Left cardiac atrium (tissue), 4 donors: ENCODE measurements around the gene MYCBP2. TPM values are rescaled to one million over a fixed set of nuclear protein-coding genes. Genes with fewer than 3 reads are reported as not detected.
A peak's percentile ranks its signal among the peaks of the same experiment; 100 is the strongest.
"Not testable (repeated sequence)": the region's sequence is repeated elsewhere in the genome, so short reads cannot be mapped to it uniquely, and the experiment has no call there.

Experiments used
- ATAC-seq, 2 donors: fragments of 200-7000 bp; cut with Tn5 transposase; one replicate each; pipeline ENCODE4 v1.9.1; 2020; ENCODE audit warnings: mild to moderate bottlenecking in 2 of 2, moderate library complexity in 2 of 2
- DNase-seq: peaks from one replicate; pipeline ENCODE4 v3.0.0-alpha.2; 2020
- intact Hi-C, 2 donors: fragments of 100-400 bp; cut with DNase I; formaldehyde crosslinking; loops; one replicate each; pipeline versions ENCODE4 v1.14.1 to v1.15.1; 2022 to 2023
- total RNA-seq, 2 donors: library from RNA; stranded (reverse); fragmentation: NEBNext Ultra II Directional; extraction: Animal tissue kit (Norgen Biotek cat#: 25700); gene quantifications; one replicate each; pipeline ENCODE4 v1.2.1, GENCODE V29; 2021
- donor health status: DM: no; HTN: yes; CAD: no.
- donor health status: DM: no; HTN: yes; CAD: no; lungs with severe emphysema.
- donor health status: DM: yes; HTN: yes; CAD: no.
- donor health status: Dilated cardiomyopathy.

MYCBP2 gene
- total RNA-seq, 2 donors from 2014 or later: 86.9 to 99.5 TPM

DNA sequence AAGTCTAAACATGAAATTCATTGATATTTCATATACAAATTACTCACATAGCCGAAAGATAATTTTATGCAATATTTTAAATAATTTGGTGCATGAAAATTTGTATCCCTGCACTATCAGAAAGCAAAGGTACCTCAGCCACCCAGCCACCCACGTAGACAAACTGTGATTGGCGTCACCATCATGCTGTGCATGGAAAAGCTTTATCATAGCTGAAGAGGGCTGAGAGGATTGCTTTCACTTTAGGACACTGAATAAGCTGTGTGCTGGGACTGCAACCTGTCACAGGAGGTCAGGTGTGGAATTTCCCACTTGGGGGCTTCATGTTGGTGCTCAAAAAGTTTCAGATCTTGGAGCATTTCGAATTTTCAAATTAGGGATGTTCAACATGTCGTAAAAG, 96.3 kb downstream of the MYCBP2 start:
- no peak for ATAC-seq
- intact Hi-C loops: no loop called here

GRCh38 chr13:77225946-77226345, 100.9 kb downstream of the MYCBP2 start:
- DNase-seq: no peak
- no peak for ATAC-seq
- intact Hi-C loops: no loop called here

More for the DNA sequence above, 96.3 kb downstream of the MYCBP2 start:
- DNase-seq: no peak

- ATAC-seq (no peak), DNase-seq (no peak)
Measured at GRCh38 chr13:77222909-77223308, 104.0 kb downstream of the MYCBP2 start.

GRCh38 chr13:77222000-77222690, 104.7 kb downstream of the MYCBP2 start:
- ATAC-seq: no peak
- no peak for DNase-seq
- intact Hi-C loops: no loop called here

More at GRCh38 chr13:77222909-77223308, 104.0 kb downstream of the MYCBP2 start:
- intact Hi-C loops: no loop called here

GRCh38 chr13:77219401-77219800, 107.5 kb downstream of the MYCBP2 start:
- ATAC-seq (no peak), DNase-seq (no peak)
- intact Hi-C loops: no loop called here

- intact Hi-C loops: no loop called here
- no peak for ATAC-seq
- DNase-seq: no peak
Measured at GRCh38 chr13:77218274-77218673, 108.6 kb downstream of the MYCBP2 start.

GRCh38 chr13:77215543-77215942, 111.4 kb downstream of the MYCBP2 start:
- DNase-seq: no peak
- intact Hi-C loops: no loop called here
- ATAC-seq: no peak

GRCh38 chr13:77213644-77214043, 113.2 kb downstream of the MYCBP2 start:
- no peak for DNase-seq
- ATAC-seq: no peak
- intact Hi-C loops: no loop called here

- ATAC-seq (no peak), DNase-seq (no peak)
- intact Hi-C loops: no loop called here
Measured at GRCh38 chr13:77207943-77208342, 119.0 kb downstream of the MYCBP2 start.

DNA sequence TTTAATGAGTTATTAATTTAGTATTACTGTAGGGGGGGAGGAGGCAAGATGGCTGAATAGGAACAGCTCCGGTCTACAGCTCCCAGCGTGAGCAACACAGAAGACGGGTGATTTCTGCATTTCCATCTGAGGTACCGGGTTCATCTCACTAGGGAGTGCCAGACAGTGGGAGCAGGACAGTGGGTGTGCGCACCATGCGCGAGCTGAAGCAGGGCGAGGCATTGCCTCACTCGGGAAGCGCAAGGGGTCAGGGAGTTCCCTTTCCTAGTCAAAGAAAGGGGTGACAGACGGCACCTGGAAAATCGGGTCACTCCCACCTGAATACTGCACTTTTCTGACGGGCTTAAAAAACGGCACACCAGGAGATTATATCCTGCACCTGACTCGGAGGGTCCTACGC, 127.9 kb downstream of the MYCBP2 start:
- ATAC-seq, intact Hi-C loops, DNase-seq: not testable (repeated sequence)

GRCh38 chr13:77196052-77196618, 130.8 kb downstream of the MYCBP2 start:
- intact Hi-C loops: no loop called here
- DNase-seq: no peak
- ATAC-seq: peak; percentile 82 to 94

DNA sequence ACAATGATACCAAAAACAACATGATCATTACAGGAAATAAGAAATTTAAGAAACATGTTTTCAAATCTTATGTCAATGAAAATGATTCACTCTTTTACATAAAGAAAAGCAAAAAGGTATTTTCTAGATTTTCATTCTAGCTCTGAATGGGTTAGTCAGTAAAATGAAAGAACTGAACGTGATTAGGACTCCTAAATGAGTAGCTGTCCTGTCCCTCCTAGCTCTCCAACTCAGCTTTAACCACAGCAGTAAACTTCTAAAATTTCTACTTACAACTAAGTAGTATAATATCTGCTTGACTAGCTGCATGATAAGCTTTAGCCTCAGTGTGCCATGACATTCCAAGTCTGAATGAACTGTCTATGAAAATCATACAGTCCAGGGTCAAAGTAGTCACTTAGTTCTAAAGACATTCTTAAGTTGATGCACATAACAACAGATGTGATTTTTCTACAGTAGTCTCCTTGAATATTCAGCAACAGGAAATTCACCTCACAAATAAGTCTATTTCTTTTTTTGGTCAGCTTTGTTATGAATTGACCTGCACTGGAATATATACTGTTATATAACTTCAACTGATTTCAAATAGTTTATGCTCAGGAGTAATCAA, 136.4 kb downstream of the MYCBP2 start:
- intact Hi-C loops: no loop called here
- DNase-seq: no peak
- no peak for ATAC-seq

- intact Hi-C loops: no loop called here
- ATAC-seq: no peak
- no peak for DNase-seq
Measured at GRCh38 chr13:77185721-77186120, 141.2 kb downstream of the MYCBP2 start.

DNA sequence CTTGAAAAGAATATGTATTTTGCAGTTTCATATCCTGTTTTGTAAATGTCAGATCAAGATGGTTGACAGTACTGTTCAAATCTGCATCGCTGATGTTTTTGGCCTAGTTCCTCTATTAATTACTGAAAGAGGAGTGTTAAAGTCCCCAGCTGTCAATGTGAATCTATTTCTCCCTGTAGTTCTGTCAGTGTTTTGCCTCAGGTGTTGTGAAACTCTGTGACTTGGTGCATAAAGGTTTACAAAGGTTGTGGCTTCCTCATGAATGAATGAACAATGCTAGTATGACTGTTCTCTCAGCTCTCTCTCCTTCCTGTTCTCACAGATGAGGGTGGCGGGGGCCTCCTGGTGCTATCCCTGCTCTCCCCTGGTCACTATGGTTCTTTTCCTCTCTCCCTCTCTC, 142.4 kb downstream of the MYCBP2 start:
- intact Hi-C loops: no loop called here
- ATAC-seq (no peak), DNase-seq (no peak)

- intact Hi-C loops: no loop called here
- DNase-seq: no peak
- ATAC-seq: no peak
Measured at GRCh38 chr13:77180011-77180410, 146.9 kb downstream of the MYCBP2 start.

DNA sequence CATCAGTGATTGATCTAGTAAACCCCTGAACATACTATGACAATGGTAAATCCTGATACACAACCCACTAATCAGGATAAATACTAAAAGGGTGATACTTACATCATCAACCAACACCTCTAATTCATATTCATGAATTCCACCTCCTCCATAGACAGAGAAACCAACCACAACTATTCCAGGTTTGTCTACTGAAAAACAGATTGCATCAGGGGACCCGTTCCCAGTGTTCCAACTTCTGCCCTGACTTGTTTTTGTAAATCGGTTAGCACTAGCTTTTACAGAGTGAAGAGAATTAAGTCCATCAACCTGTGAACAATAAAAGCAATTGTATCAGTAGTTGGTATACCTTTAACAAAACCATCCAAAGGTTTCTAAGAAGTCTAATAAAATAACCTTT, 149.2 kb downstream of the MYCBP2 start:
- intact Hi-C loops: no loop called here
- ATAC-seq (no peak), DNase-seq (no peak)

- intact Hi-C loops: no loop called here
- no peak for DNase-seq
- no peak for ATAC-seq
Measured at GRCh38 chr13:77176350-77176749, 150.5 kb downstream of the MYCBP2 start.

- DNase-seq: no peak
- intact Hi-C loops: no loop called here
- no peak for ATAC-seq
Measured at GRCh38 chr13:77172650-77173049, 154.2 kb downstream of the MYCBP2 start.

DNA sequence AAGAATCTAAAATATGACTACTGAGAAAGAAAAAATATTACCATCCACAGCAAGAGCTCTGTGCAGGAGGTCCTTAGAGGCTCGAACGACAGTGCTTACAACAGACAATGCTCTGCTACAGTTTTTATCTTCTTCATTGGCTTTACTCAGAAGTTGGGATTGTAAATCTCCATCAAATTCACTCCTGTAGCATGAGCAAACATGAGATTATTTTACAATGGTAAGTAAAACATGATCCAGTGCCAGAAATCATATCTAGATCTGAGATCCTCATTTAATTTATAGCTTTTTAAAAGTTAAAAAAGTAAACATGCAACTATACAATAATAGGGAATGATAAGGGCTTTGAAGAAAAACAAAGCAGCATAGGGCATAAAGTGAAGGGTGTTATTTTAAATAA, 155.4 kb downstream of the MYCBP2 start:
- intact Hi-C loops: no loop called here
- no peak for ATAC-seq
- no peak for DNase-seq

- DNase-seq: no peak
- intact Hi-C loops: no loop called here
- no peak for ATAC-seq
Measured at GRCh38 chr13:77168237-77168636, 158.7 kb downstream of the MYCBP2 start.

GRCh38 chr13:77150651-77151050, 176.2 kb downstream of the MYCBP2 start:
- intact Hi-C loops: no loop called here
- DNase-seq (no peak), ATAC-seq (no peak)
